ENCODE data around the gene TSR2.

The TSR2 gene

GRCh38 chrX:54419559-54420302 lies 20.5 kb upstream of the TSR2 start:
- H3K36me3 ChIP-seq (ENCODE audit: control insufficient read depth in 2 of 2, insufficient read depth in 1 of 2, low read length in 2 of 2) = no peaks in the 10 kb centered on the region
- H3K4me3 ChIP-seq (ENCODE audit: low read depth, low read length) = no peak overlapping the region
- ChIA-PET CTCF (interaction anchor here (0.6 kb wide), 2 partner anchors 22 to 110 kb away, joined by 4 to 5 read pairs; no protein-coding TSS in a partner anchor), POLR2A (interaction anchor here (0.7 to 1.6 kb wide), 2 partner anchors 62 to 136 kb away, joined by 3 read pairs; partner anchors contain the start of gene WNK3)
- TF ChIP-seq ZNF146 (tag by site-specific recombination; IDR thresholded peaks at IDR 0.05) (no peak), ZNF37A (tag by site-specific recombination; IDR thresholded peaks at IDR 0.05) (no peak), ZNF114 (tag by site-specific recombination; IDR thresholded peaks at IDR 0.05) (no peak), GLIS1 (tag by site-specific recombination; IDR thresholded peaks at IDR 0.05) (no peak), ZNF548 (tag by site-specific recombination; IDR thresholded peaks at IDR 0.05) (no peak), ZNF366 (tag by site-specific recombination; conservative IDR thresholded peaks at IDR 0.05) (no peak), HOXA7 (CRISPR knock-in tag; IDR thresholded peaks at IDR 0.05; ENCODE audit: borderline replicate concordance) (no peak), ZNF211 (tag by site-specific recombination; IDR thresholded peaks at IDR 0.05; ENCODE audit: low read depth) (no peak), ZNF768 (tag by site-specific recombination; IDR thresholded peaks at IDR 0.05) (no peak), ZNF423 (tag by site-specific recombination; IDR thresholded peaks at IDR 0.05) (no peak), KLF10 (tag by site-specific recombination; IDR thresholded peaks at IDR 0.05) (no peak), ZFP41 (tag by site-specific recombination; IDR thresholded peaks at IDR 0.05; ENCODE audit: borderline replicate concordance) (no peak), SP3 (tag by site-specific recombination; IDR thresholded peaks at IDR 0.05) (no peak), ZNF704 (tag by site-specific recombination; IDR thresholded peaks at IDR 0.05) (no peak)
- no peaks in the 10 kb centered on the region for H3K9me3 ChIP-seq (ENCODE audit: control insufficient read depth, insufficient read depth, low read depth, low read length)
- no peak overlapping the region for H3K27ac ChIP-seq (ENCODE audit: extremely low read depth, low read depth, low read length)
- H3K4me1 ChIP-seq (ENCODE audit: control insufficient read depth, insufficient read depth, low read length) = no peaks in the 10 kb centered on the region

DNA sequence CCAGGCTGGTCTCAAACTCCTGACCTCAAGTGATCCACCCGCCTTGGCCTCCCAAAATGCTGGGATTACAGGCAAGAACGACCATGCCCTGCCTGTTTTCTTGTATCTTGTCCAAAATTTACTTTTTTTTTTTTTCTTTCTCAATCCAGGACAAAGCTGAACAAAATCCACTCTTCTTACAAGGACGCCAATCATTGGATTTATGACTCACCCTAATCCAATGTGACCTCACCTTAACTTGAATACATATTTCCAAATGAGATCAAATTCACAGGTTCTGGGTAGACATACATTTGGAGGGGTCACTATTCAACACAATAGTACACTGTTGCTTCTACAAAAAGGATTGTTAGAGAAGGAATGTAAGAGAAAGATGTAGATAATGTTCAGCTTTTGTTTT lies 18.0 kb upstream of the TSR2 start:
- TF ChIP-seq SP3 (tag by site-specific recombination; IDR thresholded peaks at IDR 0.05) (no peak), ZNF2 (tag by site-specific recombination; IDR thresholded peaks at IDR 0.05) (no peak), ZNF664 (tag by site-specific recombination; IDR thresholded peaks at IDR 0.05) (no peak), ZNF837 (tag by site-specific recombination; IDR thresholded peaks at IDR 0.05) (no peak), ELK4 (IDR thresholded peaks at IDR 0.05; ENCODE audit: borderline replicate concordance, low read depth, low read length) (no peak), ZNF629 (tag by site-specific recombination; IDR thresholded peaks at IDR 0.05) (no peak), ZNF223 (tag by site-specific recombination; IDR thresholded peaks at IDR 0.05) (no peak), ZNF114 (tag by site-specific recombination; IDR thresholded peaks at IDR 0.05) (no peak), ZFP37 (tag by site-specific recombination; IDR thresholded peaks at IDR 0.05) (no peak), ZNF585B (tag by site-specific recombination; IDR thresholded peaks at IDR 0.05) (no peak), BCL11A (tag by site-specific recombination; IDR thresholded peaks at IDR 0.05; ENCODE audit: low read depth) (no peak), TCF7L2 (IDR thresholded peaks at IDR 0.05; ENCODE audit: borderline replicate concordance, low read depth, low read length) (no peak), ZNF777 (tag by site-specific recombination; IDR thresholded peaks at IDR 0.05; ENCODE audit: borderline replicate concordance) (no peak), ZNF704 (tag by site-specific recombination; IDR thresholded peaks at IDR 0.05) (no peak), ZSCAN4 (tag by site-specific recombination; IDR thresholded peaks at IDR 0.05) (no peak)
- TF ChIP-seq, protein P1, sequence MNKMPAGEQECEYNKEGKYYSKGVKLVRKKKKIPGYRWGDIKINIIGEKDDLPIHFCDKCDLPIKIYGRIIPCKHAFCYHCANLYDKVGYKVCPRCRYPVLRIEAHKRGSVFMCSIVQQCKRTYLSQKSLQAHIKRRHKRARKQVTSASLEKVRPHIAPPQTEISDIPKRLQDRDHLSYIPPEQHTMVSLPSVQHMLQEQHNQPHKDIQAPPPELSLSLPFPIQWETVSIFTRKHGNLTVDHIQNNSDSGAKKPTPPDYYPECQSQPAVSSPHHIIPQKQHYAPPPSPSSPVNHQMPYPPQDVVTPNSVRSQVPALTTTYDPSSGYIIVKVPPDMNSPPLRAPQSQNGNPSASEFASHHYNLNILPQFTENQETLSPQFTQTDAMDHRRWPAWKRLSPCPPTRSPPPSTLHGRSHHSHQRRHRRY (tag by site-specific recombination; IDR thresholded peaks at IDR 0.05) = no peak
- TF ChIP-seq, protein P2, sequence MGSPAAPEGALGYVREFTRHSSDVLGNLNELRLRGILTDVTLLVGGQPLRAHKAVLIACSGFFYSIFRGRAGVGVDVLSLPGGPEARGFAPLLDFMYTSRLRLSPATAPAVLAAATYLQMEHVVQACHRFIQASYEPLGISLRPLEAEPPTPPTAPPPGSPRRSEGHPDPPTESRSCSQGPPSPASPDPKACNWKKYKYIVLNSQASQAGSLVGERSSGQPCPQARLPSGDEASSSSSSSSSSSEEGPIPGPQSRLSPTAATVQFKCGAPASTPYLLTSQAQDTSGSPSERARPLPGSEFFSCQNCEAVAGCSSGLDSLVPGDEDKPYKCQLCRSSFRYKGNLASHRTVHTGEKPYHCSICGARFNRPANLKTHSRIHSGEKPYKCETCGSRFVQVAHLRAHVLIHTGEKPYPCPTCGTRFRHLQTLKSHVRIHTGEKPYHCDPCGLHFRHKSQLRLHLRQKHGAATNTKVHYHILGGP (tag by site-specific recombination; IDR thresholded peaks at IDR 0.05) = no peak
- no peaks in the 10 kb centered on the region for H3K36me3 ChIP-seq (ENCODE audit: control insufficient read depth in 2 of 2, insufficient read depth in 1 of 2, low read length in 2 of 2)
- H3K9me3 ChIP-seq (ENCODE audit: control insufficient read depth, insufficient read depth, low read depth, low read length) = no peaks in the 10 kb centered on the region
- ChIA-PET POLR2A (no interaction called here), CTCF (interaction anchor here (1.0 kb wide), 1 partner anchor 13 kb away, joined by 6 read pairs; no protein-coding TSS in a partner anchor)
- no peak overlapping the region for H3K27ac ChIP-seq (ENCODE audit: extremely low read depth, low read depth, low read length)
- H3K4me1 ChIP-seq (ENCODE audit: control insufficient read depth, insufficient read depth, low read length) = no peaks in the 10 kb centered on the region
- H3K4me3 ChIP-seq (ENCODE audit: low read depth, low read length) = no peak overlapping the region
